ENCODE results near the gene WDFY4.

- TF ChIP-seq MIER1 (IDR thresholded peaks at IDR 0.05; ENCODE audit: low read depth) (no peak), ZNF449 (CRISPR knock-in tag; IDR thresholded peaks at IDR 0.05) (no peak)
Measured at GRCh38 chr10:48768926-48769325, 84.3 kb downstream of the WDFY4 start.
